HG03060 (cell line): ENCODE measurements around the gene RBPMS2.
"Not testable (repeated sequence)": the region's sequence is repeated elsewhere in the genome, so short reads cannot be mapped to it uniquely, and the experiment has no call there.

Experiments used
- ATAC-seq: cut with Tn5 transposase; IDR thresholded peaks from one replicate; pipeline ENCODE4 v1.9.1; 2021; ENCODE audit warnings: low read depth, moderate number of reproducible peaks; ENCODE audit not compliant: unreplicated experiment

The RBPMS2 gene

DNA sequence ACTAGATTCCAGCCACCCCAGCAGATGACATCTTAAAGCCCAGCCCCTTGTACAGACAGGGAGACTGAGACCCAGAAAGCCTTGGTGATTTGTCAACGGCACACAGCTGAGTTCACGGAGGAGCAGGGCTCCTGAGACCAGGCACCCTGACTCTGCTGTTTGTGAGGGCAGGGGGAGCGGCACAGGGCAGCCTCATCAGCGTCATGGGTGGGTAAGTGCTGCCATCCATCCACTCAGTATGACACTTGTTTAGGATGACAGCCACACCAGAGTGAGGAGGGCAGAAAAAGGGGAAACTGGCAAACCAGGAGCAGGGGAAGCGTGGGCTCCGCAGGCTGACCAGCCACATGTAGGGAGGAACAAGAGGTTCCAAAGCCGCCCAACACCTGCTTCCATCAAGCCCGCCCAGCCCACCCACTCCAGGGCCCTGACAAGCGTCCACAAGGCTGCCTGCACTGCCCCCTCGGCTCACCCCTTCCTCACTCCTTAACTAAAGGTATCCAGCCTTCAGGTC is 19.9 kb downstream of the RBPMS2 start:
- ATAC-seq = no peak

DNA sequence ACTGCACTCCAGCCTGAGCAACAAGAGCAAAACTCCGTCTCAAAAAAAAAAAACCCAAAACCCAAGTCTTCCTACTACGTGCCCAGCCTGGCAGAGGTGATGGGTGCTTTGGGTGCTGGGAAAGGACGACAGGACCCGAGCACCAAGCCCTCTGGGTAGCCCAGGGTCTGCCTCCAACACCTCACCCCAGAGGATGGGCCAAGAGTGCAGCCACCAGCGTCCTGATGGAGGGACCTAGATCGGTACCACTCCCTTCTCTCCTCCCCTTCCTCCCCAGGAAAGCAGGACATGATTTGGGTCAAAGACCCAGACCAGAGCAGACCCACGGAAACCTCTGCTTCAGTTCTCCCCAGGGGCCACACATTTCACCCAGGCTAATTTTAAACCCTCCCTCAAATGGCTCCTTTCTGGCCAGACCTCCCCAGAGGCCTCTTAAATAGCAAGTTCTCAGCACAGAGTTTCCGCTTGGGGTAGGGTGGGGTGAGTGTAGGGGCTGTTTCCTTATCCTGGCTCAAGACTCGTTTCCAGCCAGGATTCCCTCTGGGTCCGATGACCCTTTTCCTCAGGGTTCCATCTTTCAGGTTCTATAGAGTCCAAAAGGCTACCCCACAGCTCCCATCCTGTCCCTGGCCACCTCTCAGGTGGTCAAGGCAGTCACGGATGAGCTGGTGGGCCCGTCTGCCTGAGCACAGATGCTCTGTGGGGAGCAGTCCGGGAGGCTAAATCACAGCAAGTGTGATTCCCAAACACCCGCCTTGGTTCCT is 20.5 kb downstream of the RBPMS2 start:
- no peak for ATAC-seq

DNA sequence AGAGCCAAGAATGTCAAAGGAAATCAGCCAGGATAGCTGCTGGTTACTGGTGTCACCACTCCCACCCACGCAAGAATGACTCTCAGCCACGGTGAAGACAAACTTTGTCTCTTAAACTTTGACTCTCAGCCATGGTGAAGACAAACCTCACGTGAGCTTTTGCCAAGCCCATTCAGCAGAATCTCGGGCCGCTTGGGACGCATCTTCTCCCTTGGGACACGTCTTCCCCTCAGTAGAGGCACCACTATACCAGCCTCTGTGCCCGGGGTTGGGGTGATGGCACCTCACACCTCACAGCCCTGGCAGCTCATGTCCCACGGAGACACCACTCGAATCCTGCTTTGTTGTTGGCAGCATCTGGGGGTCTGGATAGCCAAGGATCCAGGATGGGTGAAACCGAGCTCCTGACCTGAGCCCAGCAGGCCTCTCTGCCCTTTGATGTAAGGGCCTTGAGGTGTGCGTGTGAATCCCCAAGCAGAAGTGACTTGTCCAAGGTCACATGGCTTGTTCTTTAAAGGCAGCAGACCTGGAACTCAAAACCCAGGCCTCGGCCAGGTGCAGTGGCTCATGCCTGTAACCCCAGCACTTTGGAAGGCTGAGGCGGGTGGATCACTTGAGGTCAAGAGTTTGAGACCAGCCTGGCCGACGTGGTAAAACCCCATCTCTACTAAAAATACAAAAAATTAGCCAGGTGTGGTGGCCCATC is 21.8 kb downstream of the RBPMS2 start:
- ATAC-seq = no peak

DNA sequence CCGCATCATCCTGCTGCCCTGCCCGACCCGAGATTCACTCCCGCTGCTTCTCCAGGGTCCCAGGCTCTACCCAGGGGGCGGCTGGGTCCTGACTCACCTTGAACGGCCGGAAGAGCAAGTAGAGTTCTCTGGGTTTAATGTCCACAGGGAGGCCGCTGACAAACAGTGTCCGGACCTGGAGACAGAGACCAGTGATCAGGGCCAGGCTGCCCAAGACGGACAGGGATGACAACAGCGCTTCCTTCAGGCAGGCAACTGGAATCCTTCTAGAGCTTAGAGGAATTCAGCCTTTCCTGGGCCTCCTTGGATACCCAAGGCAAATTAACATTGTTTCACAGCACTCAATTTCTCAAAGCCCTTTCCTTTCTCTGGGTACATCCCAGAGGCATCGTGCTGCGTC is 23.9 kb downstream of the RBPMS2 start:
- no peak for ATAC-seq

DNA sequence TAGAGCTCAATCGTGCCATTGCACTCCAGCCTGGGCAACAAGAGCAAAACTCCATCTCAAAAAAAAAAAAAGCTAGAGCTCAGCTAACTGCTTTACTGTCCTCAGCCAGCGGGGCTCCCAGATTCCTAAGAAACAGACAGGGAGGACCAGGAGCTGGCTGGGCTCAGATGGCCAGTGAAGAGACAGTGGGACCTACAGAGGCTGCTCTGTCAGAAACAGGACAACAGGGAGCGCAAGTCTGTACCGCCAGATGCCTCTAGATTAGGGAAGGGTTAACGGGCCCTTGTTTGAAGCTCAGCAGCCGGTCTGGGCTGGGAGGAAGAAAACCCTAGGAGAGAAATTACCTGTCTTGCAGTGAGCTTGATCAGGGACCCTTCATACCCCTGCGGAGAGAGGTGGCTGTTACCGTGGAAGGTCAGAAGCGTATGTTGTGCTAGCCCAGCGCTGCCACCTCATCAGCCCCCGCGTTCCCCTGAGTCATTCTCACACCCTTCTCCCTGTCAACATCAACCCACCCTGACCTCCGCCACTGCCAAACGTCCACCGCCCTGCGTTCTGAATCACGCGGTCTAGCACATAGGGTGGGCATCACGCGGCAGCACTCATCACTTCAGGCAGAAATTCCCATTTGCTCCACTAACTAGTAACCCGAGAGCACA is 25.3 kb downstream of the RBPMS2 start:
- ATAC-seq = no peak

DNA sequence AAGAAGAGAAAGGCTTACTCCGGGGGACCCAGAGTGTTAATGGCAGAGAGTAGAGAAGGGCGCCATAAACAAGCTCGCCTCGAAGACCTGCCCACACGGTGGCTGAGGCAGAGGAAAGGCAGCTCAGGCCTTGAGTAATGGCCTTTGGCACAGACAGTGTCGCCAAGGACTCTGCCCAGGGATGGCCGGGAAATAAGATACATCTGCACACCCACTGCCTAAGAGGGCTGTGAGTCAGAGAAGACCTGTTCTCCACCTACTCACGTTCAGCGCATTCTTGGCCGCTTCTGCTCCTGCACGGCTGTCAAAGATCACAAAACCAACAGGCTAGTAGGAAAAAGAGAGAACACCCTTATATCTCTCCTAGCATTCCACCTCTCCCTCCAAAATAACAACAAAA is 26.2 kb downstream of the RBPMS2 start:
- ATAC-seq = no peak

DNA sequence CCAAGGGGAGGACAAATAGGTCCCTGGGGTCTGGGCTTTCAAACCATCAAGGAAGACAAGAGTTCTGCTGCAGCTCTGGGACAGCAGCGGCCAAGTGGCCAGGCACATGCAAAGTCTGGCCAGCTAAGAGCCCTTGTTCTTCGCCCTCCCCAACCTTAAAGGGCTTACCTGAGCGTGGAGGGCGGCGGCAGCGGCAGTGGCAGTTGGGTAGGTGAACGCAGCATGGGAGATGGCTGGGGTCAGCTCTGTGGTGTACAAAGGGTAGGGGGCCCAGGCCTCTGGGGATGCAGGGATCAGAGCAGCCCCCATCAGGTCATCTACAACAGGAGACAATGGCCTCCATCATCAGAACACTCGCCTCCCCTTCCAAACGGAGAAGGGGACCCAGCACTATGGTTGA is 27.1 kb downstream of the RBPMS2 start:
- ATAC-seq = no peak

DNA sequence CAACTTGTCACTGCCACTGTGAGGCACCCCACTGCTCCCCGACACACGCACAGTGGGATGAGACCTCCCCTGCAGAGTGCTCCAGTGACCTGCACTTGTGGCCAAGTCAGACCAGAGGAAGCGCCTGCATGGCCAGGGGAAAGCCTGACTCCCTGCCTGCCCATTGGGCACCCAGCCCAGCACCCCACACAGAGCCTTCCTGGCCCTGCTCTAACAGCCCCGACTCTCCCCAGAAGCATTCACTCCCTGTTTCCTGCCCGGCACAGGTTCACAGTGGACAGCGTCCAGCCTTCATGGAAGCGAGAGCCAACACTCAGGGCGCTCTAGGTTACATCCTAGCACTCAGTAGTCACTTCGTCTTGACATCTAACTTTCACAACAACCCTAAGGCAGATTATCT is 27.8 kb downstream of the RBPMS2 start:
- no peak for ATAC-seq

DNA sequence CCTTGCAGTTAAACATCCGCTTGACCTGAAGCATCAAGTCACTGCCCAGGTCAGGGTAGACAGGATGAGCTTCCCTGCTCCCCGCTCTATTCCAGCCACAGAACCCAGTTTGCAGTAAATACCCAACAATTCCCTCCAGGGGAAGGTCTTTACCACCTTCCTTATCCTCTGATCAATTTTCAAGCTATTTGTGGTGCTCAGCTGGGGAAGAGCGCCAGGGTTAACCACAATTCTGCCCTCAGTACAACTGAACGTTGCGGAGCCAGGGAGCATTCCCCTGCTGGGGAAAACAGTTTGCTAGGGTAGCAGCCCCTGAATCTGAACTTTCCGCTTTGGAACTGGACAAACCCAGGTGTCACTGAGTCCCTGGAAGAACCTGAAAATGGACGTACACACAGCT is 28.5 kb downstream of the RBPMS2 start:
- no peak for ATAC-seq

DNA sequence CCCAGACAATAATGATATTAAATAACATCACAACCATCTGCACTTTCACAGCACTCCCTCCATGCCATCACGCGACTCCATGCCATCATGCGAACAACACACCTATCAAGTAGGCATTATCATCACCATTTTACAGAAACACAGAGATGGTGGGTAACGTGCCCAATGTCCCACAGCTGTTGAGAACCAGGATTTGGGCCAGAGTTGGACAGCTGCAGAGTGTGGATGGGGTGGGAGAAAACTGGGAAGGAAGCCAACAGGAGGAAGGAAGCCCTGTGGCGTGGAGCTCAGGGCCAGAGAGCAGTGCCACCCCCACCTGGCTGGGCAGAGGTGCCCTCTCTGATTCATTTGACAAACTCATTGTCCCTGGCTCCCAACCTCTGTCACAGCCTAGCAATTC is 29.0 kb downstream of the RBPMS2 start:
- ATAC-seq = no peak

DNA sequence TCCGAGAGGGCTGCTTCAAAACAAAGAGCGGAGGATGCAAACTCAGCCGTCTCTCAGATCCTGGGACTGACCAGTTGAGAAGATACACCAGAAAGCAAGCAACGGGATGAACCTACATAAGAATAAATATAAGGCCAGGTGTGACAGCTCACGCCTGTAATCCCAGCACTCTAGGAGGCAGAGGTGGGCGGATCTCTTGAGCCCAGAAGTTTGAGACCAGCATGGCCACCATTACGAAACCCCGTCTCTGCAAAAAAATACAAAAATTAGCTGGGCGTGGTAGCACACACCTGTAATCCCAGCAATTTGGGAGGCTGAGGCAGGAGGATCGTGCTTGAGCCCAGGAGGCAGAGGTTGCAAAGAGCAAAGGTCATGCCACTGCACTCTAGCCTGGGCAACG is 31.7 kb downstream of the RBPMS2 start:
- ATAC-seq = no peak

DNA sequence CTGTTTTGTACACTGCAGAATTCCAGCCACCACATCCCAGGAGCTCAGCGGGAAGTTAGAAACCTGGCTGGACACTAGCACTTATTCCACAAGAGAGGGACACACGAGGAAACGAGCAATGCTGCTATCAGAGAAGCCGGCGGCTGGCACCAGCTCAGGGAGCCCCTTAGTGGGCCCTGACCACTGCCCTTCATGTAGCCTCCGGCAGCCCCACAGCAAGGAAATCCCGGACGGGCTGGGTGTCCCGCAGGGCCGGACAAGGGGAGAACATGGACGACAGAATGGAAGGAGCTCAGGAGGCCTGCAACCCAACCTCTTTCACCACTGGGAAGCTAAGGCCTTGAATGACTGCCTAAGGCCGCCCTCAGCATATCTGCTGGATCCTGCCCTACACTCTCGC is 32.5 kb downstream of the RBPMS2 start:
- no peak for ATAC-seq

DNA sequence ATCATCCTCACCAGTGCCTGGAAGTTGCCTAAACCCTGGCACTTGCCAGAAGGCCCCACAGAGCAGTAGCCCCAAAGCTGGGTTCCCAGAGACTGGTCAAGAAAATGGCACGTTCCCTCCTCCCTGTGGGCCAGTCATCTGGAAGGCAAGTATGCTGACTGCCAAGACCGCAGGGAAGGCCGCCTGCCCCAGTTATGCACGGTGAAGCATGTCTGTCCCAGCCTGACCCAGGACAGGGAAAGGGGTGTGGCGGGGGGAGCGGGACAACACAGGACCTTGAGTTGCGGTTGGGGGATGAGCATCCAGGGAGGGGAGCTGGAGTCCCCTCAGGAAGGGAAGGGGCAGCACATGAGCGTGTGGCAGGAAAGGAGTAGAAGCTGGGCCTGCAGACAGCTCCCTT is 33.0 kb downstream of the RBPMS2 start:
- no peak for ATAC-seq

DNA sequence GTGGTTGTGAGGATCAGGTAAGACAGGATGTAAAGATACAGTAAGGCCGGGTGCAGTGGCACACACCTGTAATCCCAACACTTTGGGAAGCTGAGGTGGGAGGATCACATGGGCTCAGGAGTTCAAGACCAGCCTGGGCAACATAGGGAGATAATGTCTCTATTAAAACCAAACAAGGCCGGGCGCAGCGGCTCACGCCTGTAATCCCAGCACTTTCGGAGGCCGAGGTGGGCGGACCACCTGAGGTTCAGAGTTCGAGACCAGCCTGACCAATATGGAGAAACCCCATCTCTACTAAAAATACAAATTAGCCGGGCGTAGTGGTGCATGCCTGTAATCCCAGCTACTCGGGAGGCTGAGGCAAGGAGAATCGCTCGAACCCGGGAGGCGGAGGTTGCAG is 33.7 kb downstream of the RBPMS2 start:
- ATAC-seq = not testable (repeated sequence)

DNA sequence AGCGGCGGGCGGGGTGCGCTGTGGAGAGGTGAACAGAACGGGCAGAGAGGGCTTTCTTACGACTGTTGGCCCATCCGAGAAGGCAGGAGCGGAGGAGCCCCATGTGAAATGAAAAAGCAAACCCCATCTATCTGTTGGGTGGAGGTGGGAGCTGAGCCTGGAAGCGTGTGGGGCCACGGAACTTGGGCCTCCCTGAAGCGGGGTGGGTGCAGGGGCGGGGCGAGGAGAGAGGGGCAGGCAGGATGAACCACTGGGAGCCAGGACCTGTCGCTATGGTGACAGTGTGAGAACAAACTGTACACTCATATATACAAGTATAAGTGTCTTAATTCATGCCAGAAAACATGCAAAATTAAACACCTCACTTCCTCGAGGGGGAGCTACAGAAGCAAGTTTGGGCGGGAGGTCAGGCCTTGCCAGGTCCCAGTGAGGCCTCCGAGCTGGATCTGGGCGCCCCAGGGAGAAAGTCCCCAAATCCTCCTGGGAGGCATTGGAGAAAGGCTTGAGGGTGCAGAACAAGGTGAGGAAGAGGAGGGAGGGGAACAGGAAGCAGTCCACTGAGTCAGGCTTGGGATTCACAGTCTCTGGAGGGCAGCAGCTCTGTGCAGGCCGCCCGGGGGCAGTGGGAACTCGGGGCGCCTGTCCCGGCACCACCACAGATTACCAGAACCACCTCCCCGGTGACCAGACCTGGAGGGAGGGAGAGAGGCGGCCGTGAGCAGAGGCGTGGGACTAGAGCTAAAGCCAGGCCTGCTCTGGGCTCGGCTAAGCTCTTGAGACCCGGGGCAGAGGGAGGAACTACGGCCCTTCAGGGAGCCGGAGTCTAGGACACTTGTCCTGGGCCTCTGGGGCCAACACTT is 34.8 kb downstream of the RBPMS2 start:
- ATAC-seq = no peak

DNA sequence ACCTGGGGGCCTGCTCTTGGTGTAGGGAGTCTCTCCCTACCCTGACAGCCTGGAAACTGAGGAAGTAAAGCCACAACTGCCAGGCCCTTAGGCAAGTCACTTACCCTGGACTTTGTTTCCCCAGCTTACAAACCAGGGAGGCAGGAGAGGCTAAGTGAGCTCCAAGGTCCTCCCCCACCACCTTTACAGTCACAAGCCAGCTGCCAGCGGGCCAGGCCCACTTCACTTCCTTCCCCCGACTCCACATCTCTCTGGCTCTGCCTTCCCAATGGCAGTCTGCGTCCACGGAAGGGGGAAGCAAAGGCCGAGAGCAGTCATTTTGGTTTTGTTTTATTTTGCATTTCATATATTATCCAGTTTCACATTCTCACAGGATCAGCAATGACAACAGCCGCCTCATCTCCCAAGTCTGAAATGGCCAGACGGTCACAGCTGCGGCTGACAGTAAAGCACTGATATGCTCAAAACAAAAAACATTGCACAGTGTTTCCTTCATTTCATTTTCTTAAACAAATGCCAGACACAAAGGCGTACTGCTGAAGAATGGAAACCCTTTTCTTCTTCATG is 35.7 kb downstream of the RBPMS2 start:
- ATAC-seq = no peak

DNA sequence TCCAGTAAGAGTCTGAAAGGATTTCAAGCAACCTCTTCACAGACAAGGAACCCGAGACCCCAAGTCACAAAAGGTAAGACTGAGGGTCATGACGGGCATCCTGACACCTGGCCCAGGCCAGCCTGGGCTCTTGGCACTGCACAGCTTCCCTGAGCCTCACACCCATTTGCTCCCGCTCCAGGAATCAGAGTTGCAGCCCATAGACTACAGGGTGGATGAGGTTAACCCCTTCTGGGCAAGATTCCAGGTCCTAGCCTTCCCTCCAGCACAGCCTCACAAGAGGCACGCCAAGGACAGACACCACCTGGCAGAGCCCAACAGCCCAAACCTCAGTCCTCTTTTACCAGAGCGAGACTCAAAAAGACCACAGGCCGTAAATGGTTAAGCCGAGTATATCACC is 36.2 kb downstream of the RBPMS2 start:
- no peak for ATAC-seq

DNA sequence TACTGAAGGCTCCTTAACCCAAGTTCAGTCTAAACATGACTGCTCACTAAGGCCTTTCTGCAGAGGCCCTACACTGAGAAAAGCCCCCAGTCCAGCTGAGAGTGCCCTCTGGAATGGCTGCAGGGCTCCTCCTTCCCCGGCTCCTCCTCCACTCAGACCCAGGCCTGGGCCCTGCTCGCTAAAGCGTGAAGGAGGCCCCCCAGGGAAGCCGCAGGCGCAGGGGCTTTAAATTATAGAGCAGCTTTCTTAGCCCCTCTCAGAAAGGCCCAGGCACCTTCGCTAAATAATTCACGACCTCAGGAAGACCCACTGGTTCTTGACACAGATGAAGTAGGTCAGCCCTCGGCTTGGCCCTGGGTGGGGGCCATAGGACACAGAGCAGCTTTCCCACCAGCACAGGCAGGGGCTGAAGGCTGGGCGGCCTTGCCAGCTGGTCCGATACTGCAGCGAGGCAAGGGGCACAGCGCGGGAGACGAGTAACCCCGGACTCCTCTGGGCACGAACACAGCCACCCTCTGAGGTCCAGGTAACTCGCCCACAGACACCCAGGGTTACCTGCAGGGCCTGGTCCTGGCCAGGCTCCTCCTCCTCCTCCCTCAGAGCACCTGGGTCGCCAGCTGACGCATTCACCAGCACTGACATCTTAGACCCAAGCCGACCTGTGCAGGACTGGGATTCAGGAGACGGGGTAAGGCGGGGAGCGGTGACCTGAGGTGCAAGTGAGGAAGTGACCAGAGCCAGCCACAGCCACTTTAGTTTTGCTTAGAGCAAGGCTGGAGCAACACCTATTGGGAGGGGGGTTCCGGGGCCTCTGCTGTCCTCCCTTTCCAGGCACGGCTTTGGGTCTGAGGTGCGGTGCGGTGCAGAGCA is 36.9 kb downstream of the RBPMS2 start:
- no peak for ATAC-seq

DNA sequence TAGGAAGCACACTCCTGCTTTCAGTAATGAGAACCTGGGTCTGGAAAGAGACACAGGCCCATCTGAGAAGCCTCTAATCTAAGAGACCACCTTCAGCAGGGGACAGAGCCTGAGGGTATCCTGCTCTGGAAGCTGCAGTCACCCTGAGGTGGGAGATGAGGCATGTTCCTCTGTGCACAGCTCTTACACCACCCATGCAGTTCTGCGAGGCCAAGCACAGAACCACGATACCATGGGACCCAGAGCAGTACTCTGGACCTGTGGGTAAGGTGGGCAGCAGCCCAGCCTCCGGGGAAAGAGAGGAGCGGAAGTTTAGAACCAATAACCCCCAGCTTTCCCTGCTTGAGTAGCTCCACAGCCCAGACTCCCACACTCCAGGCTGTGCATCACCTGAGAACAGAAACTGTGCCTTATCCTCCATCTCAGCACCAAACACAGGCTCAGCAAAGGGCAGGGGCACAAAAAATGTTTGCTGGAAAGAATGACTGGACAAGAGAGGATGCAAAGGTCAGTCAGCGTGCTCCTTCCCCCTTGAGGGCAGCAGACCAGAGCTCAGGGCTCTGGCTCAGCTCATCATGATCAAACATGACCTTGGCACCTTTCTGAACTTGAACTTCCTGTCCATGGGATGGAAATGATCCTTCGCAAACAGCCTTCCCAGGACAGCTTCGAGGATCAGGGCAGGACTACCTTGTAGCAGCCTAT is 43.1 kb downstream of the RBPMS2 start:
- ATAC-seq = no peak
